GM12878 (cell line): Measurements from ENCODE around the gene VAC14. TPM values are rescaled to one million over a fixed set of nuclear protein-coding genes. Genes with fewer than 3 reads are reported as not detected.

Source experiments
- ATAC-seq: fragments of 200-7000 bp; cut with Tn5 transposase; 3 replicates; pipeline ENCODE4 v1.9.1; 2020; ENCODE audit warnings: mild to moderate bottlenecking, moderate library complexity
- BruUV-seq: library from RNA; stranded (reverse); fragments of 400-500 nt; replicated peaks from 2 replicates; lab custom pipeline; 2021; lab: Mats Ljungman, UMichigan
- CTCF ChIA-PET: fragments of 300-600 bp; sonication (Branson Sonifier 250); formaldehyde crosslinking; extraction: SDS; loops from one replicate; lab custom pipeline; 2021; ENCODE audit warnings: inconsistent platforms; lab: Yijun Ruan, JAX
- POLR2A ChIA-PET: fragments of 350-600 bp; formaldehyde crosslinking; extraction: SDS; loops from one replicate; lab custom pipeline; 2021; ENCODE audit warnings: inconsistent platforms; lab: Charles Lee
- RAD21 ChIA-PET: fragments of 300-600 bp; sonication (Branson Sonifier 250); formaldehyde crosslinking; loops from one replicate; lab custom pipeline; 2023; ENCODE audit warnings: antibody characterized with exemption; ENCODE audit not compliant: unreplicated experiment; lab: Charles Lee
- SMC1A ChIA-PET: fragments of 300-600 bp; sonication (Branson Sonifier 250); formaldehyde crosslinking; loops from one replicate; lab custom pipeline; 2023; ENCODE audit not compliant: unreplicated experiment, uncharacterized antibody; lab: Charles Lee
- DNase-seq: peaks from one replicate; pipeline ENCODE4 v3.0.0-alpha.2; 2011; ENCODE audit warnings: low read depth, low spot score
- FAIRE-seq: peaks from 3 replicates; lab custom pipeline; 2011; peaks lifted over from hg19 to GRCh38; lab: Jason Lieb, UNC
- H2AFZ ChIP-seq: 2 replicates; pipeline ENCODE4 v1.6.0; 2011; ENCODE audit warnings: low read depth, low read length, control low read depth; ENCODE audit not compliant: control insufficient read depth
- H3K27ac ChIP-seq: 2 replicates; pipeline ENCODE4 v1.5.1; 2011; ENCODE audit warnings: control low read depth; ENCODE audit not compliant: control insufficient read depth, insufficient read depth
- H3K27me3 ChIP-seq, 2 experiments: replicated peaks in 1 of 2; 2 replicates each; pipeline versions ENCODE4 v1.6.0 to v1.6.1; 2011; ENCODE audit warnings: low read length in 1 of 2; ENCODE audit not compliant: control insufficient read depth in 2 of 2, insufficient read depth in 2 of 2
- H3K36me3 ChIP-seq, 2 experiments: 2 replicates each; pipeline ENCODE4 v1.5.1; 2011; ENCODE audit warnings: low read length in 1 of 2; ENCODE audit not compliant: control insufficient read depth in 2 of 2, insufficient read depth in 2 of 2
- H3K4me1 ChIP-seq: 2 replicates; pipeline ENCODE4 v1.6.1; 2011; ENCODE audit warnings: mild to moderate bottlenecking, low read length, moderate library complexity, mixed read lengths; ENCODE audit not compliant: control insufficient read depth, insufficient read depth
- H3K4me2 ChIP-seq: 2 replicates; pipeline ENCODE4 v1.6.0; 2011; ENCODE audit warnings: control low read depth; ENCODE audit not compliant: control insufficient read depth, insufficient read depth
- H3K4me3 ChIP-seq: fragments of 200-600 bp; sonication (generic); 2 replicates; pipeline ENCODE4 v1.5.1; 2016
- H3K79me2 ChIP-seq: 2 replicates; pipeline ENCODE4 v1.6.0; 2011; ENCODE audit warnings: low read length; ENCODE audit not compliant: control insufficient read depth, insufficient read depth
- H3K9ac ChIP-seq: 2 replicates; pipeline ENCODE4 v1.8.0; 2011; ENCODE audit warnings: low read length, control low read depth, mixed read lengths; ENCODE audit not compliant: control insufficient read depth, insufficient read depth
- H3K9me3 ChIP-seq: replicated peaks from 3 replicates; pipeline ENCODE4 v1.5.1; 2011; ENCODE audit warnings: mild to moderate bottlenecking, low read length; ENCODE audit not compliant: control insufficient read depth, insufficient read depth
- H4K20me1 ChIP-seq: 2 replicates; pipeline ENCODE4 v1.6.0; 2011; ENCODE audit not compliant: control insufficient read depth, insufficient read depth
- ATF3 ChIP-seq: IDR thresholded peaks from 2 replicates; pipeline ENCODE4 v1.6.1; 2011; ENCODE audit warnings: low read depth, mild to moderate bottlenecking, low read length, moderate library complexity, borderline replicate concordance; ENCODE audit errors: extremely low read depth
- ELK1 ChIP-seq: IDR thresholded peaks from 2 replicates; pipeline ENCODE4 v1.6.1; 2012; ENCODE audit warnings: low read depth, low read length, improper control_type of control experiment
- ESRRA ChIP-seq: IDR thresholded peaks from 2 replicates; pipeline ENCODE4 v1.6.1; 2012; ENCODE audit warnings: mild to moderate bottlenecking, low read length, improper control_type of control experiment
- FOXM1 ChIP-seq: IDR thresholded peaks from 2 replicates; pipeline ENCODE4 v1.6.1; 2012; ENCODE audit warnings: low read depth, mild to moderate bottlenecking, inconsistent platforms, low read length, moderate library complexity
- HSF1 ChIP-seq: fragments of 150-350 bp; IDR thresholded peaks from 2 replicates; pipeline ENCODE4 v1.6.1; 2014; ENCODE audit warnings: mild to moderate bottlenecking, low read depth, low read length
- KAT2A ChIP-seq: conservative IDR thresholded peaks from 2 replicates; pipeline ENCODE4 v1.6.1; 2011; ENCODE audit warnings: low read depth, low read length; ENCODE audit not compliant: control insufficient read depth
- SMAD5 ChIP-seq: IDR thresholded peaks from 2 replicates; pipeline ENCODE4 v1.6.1; 2016; ENCODE audit warnings: antibody characterized with exemption, low read depth
- USF2 ChIP-seq: IDR thresholded peaks from 2 replicates; pipeline ENCODE4 v1.6.1; 2011; ENCODE audit warnings: low read depth, low read length, improper control_type of control experiment, borderline replicate concordance
- YBX1 ChIP-seq: fragments of 450-650 bp; IDR thresholded peaks from 2 replicates; pipeline ENCODE4 v1.6.1; 2016; ENCODE audit warnings: antibody characterized with exemption
- ZNF24 ChIP-seq: fragments of 450-650 bp; IDR thresholded peaks from 2 replicates; pipeline ENCODE4 v1.6.1; 2017; ENCODE audit warnings: antibody characterized with exemption, mild to moderate bottlenecking
- WGBS: methylation state at CpG from one replicate; pipeline ENCODE4 v1.1.6; 2016; ENCODE audit warnings: low lambda C conversion rate; ENCODE audit not compliant: insufficient replicate concordance, insufficient coverage; ENCODE audit errors: missing lambda C conversion rate; 5-methylcytosine and 5-hydroxymethylcytosine counted together
- in situ Hi-C: fragments of 300-500 bp; cut with MboI; formaldehyde crosslinking; loops from 9 replicates; pipeline ENCODE4 v1.14.3; 2018; ENCODE audit warnings: mixed read lengths
- intact Hi-C: fragments of 100-400 bp; cut with micrococcal nuclease; formaldehyde crosslinking; loops from one replicate; pipeline ENCODE4 v1.14.2; 2022; ENCODE audit not compliant: unreplicated experiment
- polyA plus RNA-seq, 11 experiments: library from polyadenylated mRNA; depleted of rRNA in 4 of 11; unstranded in 6 of 11; stranded (reverse) in 5 of 11; fragments of >200 nt; fragmentation: Nextera tagmentation in 4 of 11; fragmentation: Illumina TruSeq in 1 of 11; extraction: Ambion mirVana in 4 of 11; extraction: Trizol in 1 of 11; gene quantifications; 1 replicate in 1 of 11; 2 replicates in 10 of 11; pipeline versions ENCODE4 v1.2.1 to v1.2.3, GENCODE V29; 2011 to 2016; ENCODE audit warnings: inconsistent platforms in 2 of 11, missing spikeins in 2 of 11, low read depth in 1 of 11
- total RNA-seq, 4 experiments: library from RNA; depleted of rRNA in 3 of 4; stranded (reverse); fragments of >200 nt in 3 of 4; fragmentation: Illumina TruSeq in 1 of 4; extraction: Trizol in 1 of 4; gene quantifications; 2 replicates each; pipeline versions ENCODE4 v1.2.1 to v1.2.3, GENCODE V29; 2013 to 2021

VAC14 gene
- total and polyA plus RNA-seq, 10 of the 15 experiments (the other 5 are each of a cell fraction or from before 2014, with no cell fraction given): 1.3 to 45.5 (median 25.5) TPM

GRCh38 chr16:70740914-70741782 is 59.8 kb downstream of the VAC14 start:
- FAIRE-seq: no peak
- intact Hi-C loops (no loop called here), in situ Hi-C loops (no loop called here)
- no peak overlapping the region for H3K4me2 ChIP-seq
- H3K4me1 ChIP-seq: peaks cover 22% of the 10 kb centered on the region
- no peaks in the 10 kb centered on the region; the same call in 2 of the 3 replicates for H3K9me3 ChIP-seq
- no peak for TF ChIP-seq ATF3
- TF ChIP-seq, all 136 proteins: peak for 0
- Histone ChIP-seq H3K36me3 (peaks cover 11 to 13% of the 10 kb centered on the region in 2 experiments; a peak in 3 of 4 replicates), H4K20me1 (no peaks in the 10 kb centered on the region), H3K27me3 (no peaks in the 10 kb centered on the region), H3K27ac (no peak overlapping the region), H2AFZ (no peak overlapping the region), H3K9ac (no peak overlapping the region), H3K4me3 (no peak overlapping the region), H3K79me2 (no peaks in the 10 kb centered on the region)
- ChIA-PET SMC1A (no interaction called here), RAD21 (no interaction called here), POLR2A (no interaction called here), CTCF (no interaction called here)
- no TSS peak for BruUV-seq
- 93% methylated on average over 20 of the region's 20 CpGs for WGBS
- ATAC-seq: no peak
- no peak for DNase-seq

- ChIA-PET POLR2A (no interaction called here), CTCF (no interaction called here), RAD21 (no interaction called here), SMC1A (no interaction called here)
- H2AFZ ChIP-seq: no peak overlapping the region
- no peaks in the 10 kb centered on the region for H3K27me3 ChIP-seq
- ATAC-seq: no peak
- H3K36me3 ChIP-seq: peaks cover 9 to 13% of the 10 kb centered on the region in 2 experiments; a peak in 3 of 4 replicates
- no peak overlapping the region for H3K4me3 ChIP-seq
- in situ Hi-C loops (no loop called here), intact Hi-C loops (no loop called here)
- no peaks in the 10 kb centered on the region for H3K79me2 ChIP-seq
- no peak overlapping the region for H3K9ac ChIP-seq
- H3K9me3 ChIP-seq: no peaks in the 10 kb centered on the region; the same call in 2 of the 3 replicates
- H3K27ac ChIP-seq: no peak overlapping the region
- H3K4me2 ChIP-seq: no peak overlapping the region
- DNase-seq: no peak
- H3K4me1 ChIP-seq: peaks cover 22% of the 10 kb centered on the region
- no peaks in the 10 kb centered on the region for H4K20me1 ChIP-seq
- FAIRE-seq: no peak
- BruUV-seq: no TSS peak
- WGBS: 86% methylated on average over 16 of the region's 16 CpGs
- TF ChIP-seq ELK1 (no peak), KAT2A (no peak), FOXM1 (no peak), ZNF24 (no peak), YBX1 (no peak), USF2 (no peak), ESRRA (no peak), SMAD5 (no peak), HSF1 (no peak)
Measured at GRCh38 chr16:70740174-70740913, 60.6 kb downstream of the VAC14 start.
